Mucosa of descending colon (tissue), 3 donors: ENCODE data around the gene MCMBP. TPM values are rescaled to one million over a fixed set of nuclear protein-coding genes. Genes with fewer than 3 reads are reported as not detected.

Source experiments
- ATAC-seq: fragments of 200-7000 bp; cut with Tn5 transposase; one replicate; pipeline ENCODE4 v1.9.1; 2020; ENCODE audit warnings: mild to moderate bottlenecking, moderate library complexity
- DNase-seq, 3 donors: peaks; one replicate each; pipeline ENCODE4 v3.0.0-alpha.2; 2020
- H3K36me3 ChIP-seq: fragments of 200-600 bp; one replicate; pipeline ENCODE4 v1.8.0; 2021; ENCODE audit warnings: low read depth, mild to moderate bottlenecking
- H3K4me1 ChIP-seq: fragments of 200-600 bp; one replicate; pipeline ENCODE4 v1.8.0; 2021; ENCODE audit warnings: low read depth, mild to moderate bottlenecking
- H3K4me3 ChIP-seq: fragments of 200-600 bp; one replicate; pipeline ENCODE4 v1.8.0; 2021; ENCODE audit warnings: mild to moderate bottlenecking
- H3K9me3 ChIP-seq: fragments of 200-600 bp; one replicate; pipeline ENCODE4 v1.8.0; 2021; ENCODE audit warnings: mild to moderate bottlenecking
- intact Hi-C, 2 donors: fragments of 100-400 bp; cut with DNase I in 1 of 2; cut with micrococcal nuclease in 1 of 2; formaldehyde crosslinking; loops; one replicate each; pipeline versions ENCODE4 v1.11.0 to v1.11.1; 2022; cut with DNase I, micrococcal nuclease
- total RNA-seq, 3 donors: library from RNA; stranded (reverse); fragmentation: NEBNext Ultra II Directional in 2 of 3; extraction: Animal tissue kit (Norgen Biotek cat#: 25700) in 2 of 3; gene quantifications; one replicate each; pipeline versions ENCODE4 v1.2.1 to v1.2.4, GENCODE V29; 2021 to 2023
- TF ChIP-seq, protein P1 (sequence below): fragments of 200-600 bp; IDR thresholded peaks from one replicate; pipeline ENCODE4 v1.8.0; 2022; ENCODE audit warnings: antibody characterized with exemption, mild to moderate bottlenecking
- donor health status: DM: no; HTN: no; CAD: no; lungs with moderate emphysema.
- donor health status: DM: no; HTN: no; CAD: no.
- donor health status: DM: no; HTN: yes; CAD: no.

Gene MCMBP
- total RNA-seq, 3 donors from 2014 or later = 38.8 to 50.4 (median 39.6) TPM

DNA sequence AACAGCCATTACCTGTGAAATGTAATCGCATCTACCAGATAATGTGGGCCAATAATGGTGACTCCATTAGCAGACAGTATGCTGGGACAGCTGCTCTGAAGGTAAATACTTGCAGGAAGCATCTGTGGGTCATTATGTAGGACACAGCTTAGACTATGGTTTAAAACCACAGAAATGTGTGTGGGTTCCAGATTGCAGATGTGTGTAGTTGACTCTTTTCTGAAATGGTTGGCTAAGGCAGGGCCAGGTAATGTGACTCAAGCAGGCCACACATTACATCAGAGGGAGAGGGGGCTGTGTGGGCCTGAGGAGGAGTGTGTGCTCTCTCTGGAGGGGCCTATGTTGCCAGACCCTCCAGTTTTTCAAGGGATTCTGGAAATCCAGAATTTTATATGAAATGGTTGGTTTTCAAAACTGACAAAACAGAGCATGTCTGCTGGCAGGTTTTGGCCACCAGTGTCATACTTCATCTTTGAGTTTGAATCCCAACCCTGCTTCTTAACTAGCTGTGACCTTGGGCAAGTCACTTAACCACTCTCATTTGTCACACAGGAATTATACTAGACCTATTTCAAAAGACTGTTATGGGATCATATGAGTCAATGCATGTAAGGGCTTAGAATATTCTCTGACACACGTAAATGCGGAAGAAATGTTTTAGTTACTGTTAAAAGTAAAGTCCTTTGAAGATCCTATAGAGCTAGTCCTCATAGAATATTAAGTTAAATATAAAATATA is 64.5 kb downstream of the MCMBP start:
- ATAC-seq (no peak), DNase-seq (no peak)
- intact Hi-C loops = no loop called here

DNA sequence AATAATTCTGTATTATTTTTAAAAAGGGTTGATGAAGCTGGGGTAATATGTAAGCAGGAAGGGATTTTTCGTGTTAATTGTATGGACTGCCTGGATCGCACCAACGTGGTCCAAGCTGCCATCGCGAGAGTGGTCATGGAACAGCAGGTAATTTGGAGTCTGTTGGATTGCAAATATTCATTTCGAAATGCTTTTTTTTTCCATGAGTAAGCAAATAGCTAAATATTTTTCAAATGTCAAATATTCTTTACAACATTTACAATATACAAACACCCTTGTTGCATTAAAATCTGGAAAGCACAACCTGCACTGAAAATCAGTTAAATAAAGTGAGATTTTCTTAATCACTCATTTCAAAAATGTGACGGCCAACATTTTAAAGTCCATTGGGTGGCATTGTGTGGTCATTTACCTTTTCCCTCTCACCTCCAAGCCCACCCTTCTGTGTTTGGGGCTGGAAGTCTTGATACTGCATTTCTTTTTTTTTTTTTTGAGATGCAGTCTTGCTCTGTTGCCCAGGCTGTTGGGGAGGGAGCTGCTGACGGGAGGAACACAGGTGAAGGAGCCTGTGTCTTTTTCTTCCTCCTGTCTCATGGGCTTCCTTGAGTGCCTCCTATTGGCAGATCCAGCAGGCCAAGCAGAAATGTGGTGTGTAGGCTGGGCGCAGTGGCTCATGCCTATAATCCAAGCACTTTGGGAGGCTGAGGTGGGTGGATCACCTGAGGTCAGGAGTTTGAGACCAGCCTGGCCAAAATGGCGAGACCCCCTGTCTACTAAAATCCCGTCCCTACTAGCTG is 66.1 kb downstream of the MCMBP start:
- Histone ChIP-seq H3K4me3 (no peak overlapping the region), H3K36me3 (no peaks in the 10 kb centered on the region), H3K9me3 (no peaks in the 10 kb centered on the region), H3K4me1 (no peaks in the 10 kb centered on the region)
- DNase-seq (no peak), ATAC-seq (no peak)
- TF ChIP-seq, protein P1, sequence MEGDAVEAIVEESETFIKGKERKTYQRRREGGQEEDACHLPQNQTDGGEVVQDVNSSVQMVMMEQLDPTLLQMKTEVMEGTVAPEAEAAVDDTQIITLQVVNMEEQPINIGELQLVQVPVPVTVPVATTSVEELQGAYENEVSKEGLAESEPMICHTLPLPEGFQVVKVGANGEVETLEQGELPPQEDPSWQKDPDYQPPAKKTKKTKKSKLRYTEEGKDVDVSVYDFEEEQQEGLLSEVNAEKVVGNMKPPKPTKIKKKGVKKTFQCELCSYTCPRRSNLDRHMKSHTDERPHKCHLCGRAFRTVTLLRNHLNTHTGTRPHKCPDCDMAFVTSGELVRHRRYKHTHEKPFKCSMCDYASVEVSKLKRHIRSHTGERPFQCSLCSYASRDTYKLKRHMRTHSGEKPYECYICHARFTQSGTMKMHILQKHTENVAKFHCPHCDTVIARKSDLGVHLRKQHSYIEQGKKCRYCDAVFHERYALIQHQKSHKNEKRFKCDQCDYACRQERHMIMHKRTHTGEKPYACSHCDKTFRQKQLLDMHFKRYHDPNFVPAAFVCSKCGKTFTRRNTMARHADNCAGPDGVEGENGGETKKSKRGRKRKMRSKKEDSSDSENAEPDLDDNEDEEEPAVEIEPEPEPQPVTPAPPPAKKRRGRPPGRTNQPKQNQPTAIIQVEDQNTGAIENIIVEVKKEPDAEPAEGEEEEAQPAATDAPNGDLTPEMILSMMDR = no peak
- intact Hi-C loops = no loop called here

More for the DNA sequence above, 64.5 kb downstream of the MCMBP start:
- Histone ChIP-seq H3K4me1 (no peaks in the 10 kb centered on the region), H3K9me3 (no peaks in the 10 kb centered on the region), H3K4me3 (no peak overlapping the region), H3K36me3 (no peaks in the 10 kb centered on the region)
- TF ChIP-seq, protein P1 = no peak

DNA sequence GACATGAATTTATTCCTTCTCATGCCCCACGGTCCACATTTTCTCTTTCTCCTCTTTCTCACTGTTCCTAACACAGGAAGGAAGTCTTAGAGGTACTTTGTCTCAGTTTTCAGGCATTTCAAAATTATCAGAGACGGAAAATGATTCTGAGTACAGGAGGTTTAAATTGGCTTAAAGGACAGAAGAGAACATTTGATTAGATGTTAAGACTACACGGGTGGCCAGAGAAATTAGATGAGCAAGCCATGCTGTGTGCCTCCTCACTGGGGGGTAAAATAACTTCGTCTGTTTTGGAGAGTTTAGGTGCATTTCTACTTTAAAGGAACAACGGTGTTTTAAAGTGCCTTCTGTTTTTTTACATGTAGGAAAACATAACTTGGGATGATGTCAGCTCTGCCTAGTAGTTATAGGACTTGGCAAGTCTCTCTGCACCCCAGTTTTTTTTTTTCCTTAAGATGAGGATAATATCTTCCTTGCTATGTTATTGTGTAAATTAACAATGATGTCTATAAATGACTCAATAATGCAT is 66.9 kb downstream of the MCMBP start:
- Histone ChIP-seq H3K9me3 (no peaks in the 10 kb centered on the region), H3K4me3 (no peak overlapping the region), H3K4me1 (no peaks in the 10 kb centered on the region), H3K36me3 (no peaks in the 10 kb centered on the region)
- no peak for DNase-seq
- TF ChIP-seq, protein P1 = no peak
- ATAC-seq = no peak
- intact Hi-C loops = no loop called here

DNA sequence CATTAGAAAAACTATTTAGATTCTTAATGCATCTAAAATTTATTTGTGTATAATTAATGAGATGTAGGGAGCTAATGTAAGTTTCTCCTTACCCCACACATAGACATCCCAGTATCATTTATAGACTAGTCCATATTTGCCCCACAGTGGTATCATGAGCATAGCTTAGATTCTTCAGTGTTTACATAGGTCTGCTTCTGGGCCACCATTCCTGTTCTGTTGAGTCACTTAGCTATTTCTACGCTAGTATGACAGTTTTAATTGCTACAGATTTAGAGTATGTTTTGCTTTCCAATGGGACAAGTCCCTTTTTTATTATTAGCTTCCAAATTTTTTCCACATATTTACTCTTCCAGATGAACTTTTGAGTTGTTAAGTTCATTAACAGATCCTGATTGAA is 69.4 kb downstream of the MCMBP start:
- no peak overlapping the region for H3K4me3 ChIP-seq
- ATAC-seq (no peak), DNase-seq (no peak)
- H3K9me3 ChIP-seq = no peaks in the 10 kb centered on the region
- TF ChIP-seq, protein P1 = no peak
- no peaks in the 10 kb centered on the region for H3K36me3 ChIP-seq
- no peaks in the 10 kb centered on the region for H3K4me1 ChIP-seq
- intact Hi-C loops = no loop called here

DNA sequence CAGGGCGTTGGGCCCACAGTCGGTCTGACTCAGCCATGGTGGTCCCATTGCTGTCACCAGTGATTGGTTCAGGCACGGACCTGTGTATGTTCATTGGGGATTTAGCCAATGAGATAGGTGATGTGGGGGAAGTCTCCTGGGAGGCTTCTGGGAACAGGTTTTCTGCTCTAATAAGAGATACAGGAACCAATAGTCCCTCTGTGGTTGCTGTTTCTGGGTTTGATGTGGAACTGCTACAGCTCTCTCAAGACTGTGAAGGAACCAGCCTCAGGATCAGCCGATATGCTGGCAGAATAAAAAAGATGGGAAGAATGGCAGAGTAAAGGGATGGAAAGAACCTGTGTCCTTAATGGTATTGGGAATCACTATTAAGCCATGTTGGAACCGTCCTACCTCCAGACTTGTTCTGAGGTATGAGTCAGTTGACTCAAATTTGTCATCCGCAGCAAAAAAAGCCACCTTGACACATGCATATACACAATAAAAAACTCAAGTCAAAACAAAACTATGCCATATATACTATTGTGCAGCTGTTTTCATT is 70.6 kb downstream of the MCMBP start:
- H3K4me3 ChIP-seq = no peak overlapping the region
- H3K36me3 ChIP-seq = no peaks in the 10 kb centered on the region
- DNase-seq = no peak
- no peak for ATAC-seq
- TF ChIP-seq, protein P1 = no peak
- H3K4me1 ChIP-seq = no peaks in the 10 kb centered on the region
- intact Hi-C loops = no loop called here
- H3K9me3 ChIP-seq = no peaks in the 10 kb centered on the region
